GM12865 (cell line): Measurements from ENCODE around the gene FAM76B.
A peak's percentile ranks its signal among the peaks of the same experiment; 100 is the strongest.
"Not testable (repeated sequence)": the region's sequence is repeated elsewhere in the genome, so short reads cannot be mapped to it uniquely, and the experiment has no call there.

Source experiments
- DNase-seq: peaks from one replicate; pipeline ENCODE4 v3.0.0; 2010; ENCODE audit warnings: low read depth
- H3K4me3 ChIP-seq: 2 replicates; pipeline ENCODE4 v1.5.1; 2011; ENCODE audit warnings: mild to moderate bottlenecking, low read depth, low read length, control low read depth
- TF ChIP-seq, protein P1 (sequence below): IDR thresholded peaks from 2 replicates; pipeline ENCODE4 v1.5.1; 2011; ENCODE audit warnings: low read length, control low read depth, low read depth, inconsistent platforms; ENCODE audit not compliant: insufficient read depth; ENCODE audit errors: missing control alignments

FAM76B gene

DNA sequence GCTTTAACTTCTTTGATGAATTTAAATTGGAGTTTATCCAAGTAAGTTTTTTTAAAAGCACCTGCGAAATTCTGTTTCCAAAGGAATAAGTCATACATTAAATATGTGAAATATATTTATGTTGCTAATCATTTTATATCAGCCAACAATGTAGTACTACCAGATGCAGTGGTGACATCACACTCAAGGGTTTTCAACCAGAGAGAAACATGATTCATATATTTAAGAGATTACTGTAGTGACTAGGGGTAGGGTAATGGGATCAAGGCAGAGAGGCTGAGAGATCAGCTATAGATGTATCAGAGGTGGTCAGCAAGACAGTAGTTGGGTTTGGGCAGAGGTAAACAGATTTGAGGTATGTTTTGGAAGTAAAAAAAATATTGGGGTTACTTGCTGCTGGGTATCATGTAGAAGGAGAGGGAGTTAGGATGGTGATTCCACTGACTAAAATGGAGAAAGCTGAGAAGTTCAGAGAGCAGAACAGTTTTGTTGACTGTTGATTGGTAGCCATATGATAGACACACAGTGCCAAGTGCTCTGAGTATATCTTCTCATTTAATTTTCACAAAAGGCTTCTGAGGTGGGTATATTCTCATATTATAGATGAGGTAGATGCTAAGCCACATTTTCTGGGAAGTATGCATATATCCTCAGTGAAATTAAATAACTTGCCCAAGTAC, 40.1 kb upstream of the FAM76B start:
- H3K4me3 ChIP-seq = no peak overlapping the region

DNA sequence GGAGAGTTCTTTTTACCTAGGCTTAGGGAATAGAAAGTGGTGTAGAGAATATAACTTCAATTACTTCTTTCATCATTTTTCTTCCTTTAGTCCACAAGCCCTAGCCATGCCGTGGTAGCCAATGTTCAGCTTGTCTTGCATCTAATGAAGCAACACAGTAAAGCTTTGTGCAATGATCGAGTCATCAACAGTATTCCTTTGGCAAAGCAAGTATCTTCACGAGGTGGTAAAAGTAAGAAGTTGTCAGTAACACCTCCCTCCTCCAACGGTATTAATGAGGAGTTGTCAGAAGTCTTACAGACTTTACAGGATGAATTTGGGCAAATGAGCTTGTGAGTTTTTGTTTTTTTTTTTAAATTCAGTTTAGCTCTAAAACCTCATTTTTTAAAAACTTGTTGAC, 38.1 kb upstream of the FAM76B start:
- no peak for DNase-seq
- TF ChIP-seq, protein P1, sequence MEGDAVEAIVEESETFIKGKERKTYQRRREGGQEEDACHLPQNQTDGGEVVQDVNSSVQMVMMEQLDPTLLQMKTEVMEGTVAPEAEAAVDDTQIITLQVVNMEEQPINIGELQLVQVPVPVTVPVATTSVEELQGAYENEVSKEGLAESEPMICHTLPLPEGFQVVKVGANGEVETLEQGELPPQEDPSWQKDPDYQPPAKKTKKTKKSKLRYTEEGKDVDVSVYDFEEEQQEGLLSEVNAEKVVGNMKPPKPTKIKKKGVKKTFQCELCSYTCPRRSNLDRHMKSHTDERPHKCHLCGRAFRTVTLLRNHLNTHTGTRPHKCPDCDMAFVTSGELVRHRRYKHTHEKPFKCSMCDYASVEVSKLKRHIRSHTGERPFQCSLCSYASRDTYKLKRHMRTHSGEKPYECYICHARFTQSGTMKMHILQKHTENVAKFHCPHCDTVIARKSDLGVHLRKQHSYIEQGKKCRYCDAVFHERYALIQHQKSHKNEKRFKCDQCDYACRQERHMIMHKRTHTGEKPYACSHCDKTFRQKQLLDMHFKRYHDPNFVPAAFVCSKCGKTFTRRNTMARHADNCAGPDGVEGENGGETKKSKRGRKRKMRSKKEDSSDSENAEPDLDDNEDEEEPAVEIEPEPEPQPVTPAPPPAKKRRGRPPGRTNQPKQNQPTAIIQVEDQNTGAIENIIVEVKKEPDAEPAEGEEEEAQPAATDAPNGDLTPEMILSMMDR = no peak
- H3K4me3 ChIP-seq = no peak overlapping the region

More for the DNA sequence above, 40.1 kb upstream of the FAM76B start:
- TF ChIP-seq, protein P1 = no peak
- no peak for DNase-seq

DNA sequence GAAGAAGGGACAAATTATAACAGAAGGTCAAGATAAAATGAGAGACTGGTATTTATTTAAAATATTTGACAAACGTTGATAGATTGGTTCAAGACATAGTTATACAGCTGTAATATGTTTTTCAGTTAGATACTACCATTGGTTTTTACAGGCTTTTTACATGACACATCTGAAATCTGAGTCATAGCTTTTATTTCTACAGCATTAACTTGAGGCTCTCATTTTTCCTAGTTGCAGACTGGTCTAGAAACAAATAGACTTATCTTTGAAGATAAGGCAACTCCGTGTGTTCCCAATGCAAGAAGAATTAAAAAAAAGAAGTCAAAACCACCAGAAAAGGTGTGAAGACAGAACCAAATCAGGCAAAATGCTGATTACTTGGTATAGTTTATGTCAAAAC, 32.1 kb upstream of the FAM76B start:
- no peak for DNase-seq
- TF ChIP-seq, protein P1 = no peak
- H3K4me3 ChIP-seq = no peak overlapping the region

DNA sequence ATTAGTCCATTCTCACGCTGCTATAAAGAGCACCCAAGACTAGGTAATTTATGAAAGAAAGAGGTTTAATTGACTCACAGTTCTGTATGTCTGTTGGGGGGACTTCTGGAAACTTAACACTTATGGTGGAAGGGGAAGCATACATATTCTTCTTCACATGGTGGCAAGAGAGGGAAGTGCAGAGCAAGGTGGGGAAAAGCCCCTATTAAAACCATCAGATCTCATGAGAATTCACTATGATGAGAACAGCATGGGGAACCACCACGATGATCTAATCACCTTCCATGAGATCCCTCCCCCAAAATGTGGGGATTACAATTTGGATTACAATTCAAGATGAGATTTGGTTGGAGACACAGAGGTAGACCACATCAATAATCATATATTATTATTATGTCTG, 26.5 kb upstream of the FAM76B start:
- peak; percentile 12 for DNase-seq
- no peak overlapping the region for H3K4me3 ChIP-seq
- TF ChIP-seq, protein P1 = no peak

DNA sequence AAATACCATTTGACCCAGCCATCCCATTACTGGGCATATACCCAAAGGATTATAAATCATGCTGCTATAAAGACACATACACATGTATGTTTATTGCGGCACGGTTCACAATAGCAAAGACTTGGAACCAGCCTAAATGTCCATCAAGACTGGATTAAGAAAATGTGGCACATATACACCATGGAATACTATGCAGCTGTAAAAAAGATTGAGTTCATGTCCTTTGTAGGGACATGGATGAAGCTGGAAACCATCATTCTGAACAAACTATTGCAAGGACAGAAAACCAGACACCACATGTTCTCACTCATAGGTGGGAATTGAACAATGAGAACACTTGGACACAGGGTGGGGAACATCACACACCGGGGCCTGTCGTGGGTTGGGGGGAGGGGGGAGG, 21.5 kb upstream of the FAM76B start:
- H3K4me3 ChIP-seq, DNase-seq: not testable (repeated sequence)

DNA sequence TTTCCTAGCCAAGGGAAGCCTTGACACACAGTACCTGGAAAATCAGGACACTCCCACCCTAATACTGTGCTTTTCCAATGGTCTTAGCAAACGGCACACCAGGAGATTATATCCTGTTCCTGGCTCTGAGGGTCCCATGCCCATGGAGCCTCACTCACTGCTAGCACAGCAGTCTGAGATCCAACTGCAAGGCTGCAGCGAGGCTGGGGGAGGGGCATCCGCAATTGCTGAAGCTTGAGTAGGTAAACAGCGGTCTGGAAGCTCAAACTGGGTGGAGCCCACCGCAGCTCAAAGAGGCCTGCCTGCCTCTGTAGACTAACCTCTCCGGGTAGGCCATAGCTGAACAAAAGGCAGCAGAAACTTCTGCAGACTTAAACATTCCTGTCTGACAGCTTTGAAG, 16.9 kb upstream of the FAM76B start:
- not testable (repeated sequence) for H3K4me3 ChIP-seq, DNase-seq

DNA sequence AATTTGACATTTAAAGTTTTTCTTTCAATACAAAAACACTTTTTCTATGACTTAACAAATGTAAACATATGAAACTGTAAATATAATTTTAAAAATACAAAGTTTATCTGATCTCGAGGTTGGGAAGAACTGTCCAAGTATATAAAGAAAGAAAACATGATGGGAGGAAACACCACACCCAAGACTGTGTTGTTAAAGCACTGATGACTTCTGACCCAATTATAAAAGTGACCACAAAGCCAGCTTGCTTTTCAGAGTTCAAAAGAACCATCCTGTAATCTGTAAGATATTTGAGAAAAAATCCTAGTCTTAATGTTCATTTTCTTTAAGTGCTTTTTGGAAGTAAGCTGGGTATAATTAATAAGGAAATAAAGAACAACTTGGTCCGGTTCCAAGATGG, 16.3 kb upstream of the FAM76B start:
- no peak for DNase-seq
- H3K4me3 ChIP-seq = no peak overlapping the region
- TF ChIP-seq, protein P1 = no peak

DNA sequence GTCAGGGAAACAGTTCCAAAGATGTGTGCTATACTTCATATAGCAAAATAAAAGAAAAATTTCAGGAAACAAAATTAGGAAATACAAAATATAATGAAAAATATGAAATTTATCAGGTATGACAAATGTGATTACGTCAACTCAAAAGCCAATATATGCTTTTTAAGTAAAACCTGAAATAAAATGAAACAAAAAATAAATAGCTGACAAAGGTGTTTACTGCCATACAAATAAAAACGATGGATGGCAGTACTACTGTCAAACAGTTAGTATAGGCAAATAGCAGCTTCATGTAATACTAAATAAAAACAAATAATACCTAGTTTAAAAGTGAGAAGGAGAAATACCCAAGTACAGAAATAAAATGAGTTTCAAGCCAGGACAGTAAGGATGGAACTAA, 14.4 kb upstream of the FAM76B start:
- no peak for DNase-seq
- H3K4me3 ChIP-seq = no peak overlapping the region
- TF ChIP-seq, protein P1 = no peak
